ENCODE measurements around the gene SLC13A5.
A peak's percentile ranks its signal among the peaks of the same experiment; 100 is the strongest.
"Not testable (repeated sequence)": the region's sequence is repeated elsewhere in the genome, so short reads cannot be mapped to it uniquely, and the experiment has no call there.

Gene SLC13A5

DNA sequence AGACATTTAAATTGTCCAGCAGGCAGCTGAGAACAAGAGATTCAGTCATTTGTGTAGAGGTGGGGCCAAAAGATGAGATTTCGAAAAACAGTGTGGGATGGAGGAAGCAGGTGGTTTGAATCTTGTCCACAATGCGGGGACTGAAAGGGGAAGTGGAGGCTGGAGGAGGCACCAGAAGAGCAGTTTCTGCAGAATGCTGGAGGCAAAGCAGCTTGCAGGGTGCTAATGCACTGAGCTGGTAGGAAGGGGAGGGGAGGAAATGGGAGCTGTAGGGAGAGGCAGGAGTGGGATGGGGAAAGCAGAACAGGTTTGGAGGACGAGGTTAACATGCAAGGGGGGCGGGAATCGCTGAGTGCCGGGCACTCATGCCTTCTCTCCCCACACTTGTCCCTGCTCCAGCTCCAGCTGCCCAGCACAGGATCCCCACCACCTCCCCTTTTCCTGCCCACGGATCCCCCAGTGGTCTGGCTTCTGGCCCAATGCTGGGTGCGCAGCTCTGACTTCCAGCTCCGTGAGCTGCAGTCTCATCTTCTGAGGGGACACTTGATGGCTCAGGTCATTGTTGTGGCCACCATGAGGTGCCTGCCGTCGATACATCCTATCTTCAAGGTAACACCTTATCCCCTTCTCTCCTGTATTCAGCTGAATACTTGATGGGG lies 52.2 kb downstream of the SLC13A5 start:
- DNase-seq (ENCODE audit: low read depth), result no peak

DNA sequence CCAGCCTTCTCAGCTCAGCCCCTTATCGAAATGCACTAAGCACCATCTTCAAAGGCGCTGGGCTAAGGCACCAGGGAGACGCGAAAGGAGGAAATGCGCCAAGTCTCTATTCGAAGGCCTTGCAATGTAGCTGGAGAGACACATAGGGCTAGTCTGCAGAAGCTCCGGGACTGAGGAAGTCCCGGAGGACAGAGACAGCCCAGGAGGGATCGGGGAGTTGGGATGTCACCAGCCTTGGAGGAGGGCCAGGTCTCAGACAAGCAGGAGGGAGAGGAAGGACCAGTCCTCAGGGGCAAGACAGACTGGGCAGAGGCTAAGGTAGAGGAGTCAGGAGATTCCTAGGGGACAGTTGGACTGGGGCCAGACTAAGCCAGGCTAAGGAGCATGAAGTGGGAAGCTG lies 53.1 kb downstream of the SLC13A5 start:
- no peak for DNase-seq (ENCODE audit: low read depth)

DNA sequence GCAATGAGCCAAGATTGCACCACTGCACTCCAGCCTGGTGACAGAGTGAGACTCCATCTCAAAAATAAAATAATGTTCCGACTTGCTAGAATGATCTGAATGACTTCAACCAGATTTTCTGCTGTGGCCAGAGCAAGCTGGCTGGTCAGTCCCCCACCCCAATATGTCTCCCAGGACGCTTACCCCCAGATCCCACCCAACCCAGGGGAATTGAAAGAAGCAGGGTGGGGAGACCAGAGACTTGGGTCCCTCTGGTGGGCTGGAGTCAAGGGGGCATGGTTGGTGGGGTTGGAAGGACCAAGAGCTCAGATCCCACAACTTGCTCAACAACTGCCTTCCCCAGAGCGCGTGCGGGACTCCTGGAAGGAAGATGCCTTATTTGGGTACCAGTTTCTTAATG lies 54.8 kb downstream of the SLC13A5 start:
- DNase-seq (ENCODE audit: low read depth), result not testable (repeated sequence)

DNA sequence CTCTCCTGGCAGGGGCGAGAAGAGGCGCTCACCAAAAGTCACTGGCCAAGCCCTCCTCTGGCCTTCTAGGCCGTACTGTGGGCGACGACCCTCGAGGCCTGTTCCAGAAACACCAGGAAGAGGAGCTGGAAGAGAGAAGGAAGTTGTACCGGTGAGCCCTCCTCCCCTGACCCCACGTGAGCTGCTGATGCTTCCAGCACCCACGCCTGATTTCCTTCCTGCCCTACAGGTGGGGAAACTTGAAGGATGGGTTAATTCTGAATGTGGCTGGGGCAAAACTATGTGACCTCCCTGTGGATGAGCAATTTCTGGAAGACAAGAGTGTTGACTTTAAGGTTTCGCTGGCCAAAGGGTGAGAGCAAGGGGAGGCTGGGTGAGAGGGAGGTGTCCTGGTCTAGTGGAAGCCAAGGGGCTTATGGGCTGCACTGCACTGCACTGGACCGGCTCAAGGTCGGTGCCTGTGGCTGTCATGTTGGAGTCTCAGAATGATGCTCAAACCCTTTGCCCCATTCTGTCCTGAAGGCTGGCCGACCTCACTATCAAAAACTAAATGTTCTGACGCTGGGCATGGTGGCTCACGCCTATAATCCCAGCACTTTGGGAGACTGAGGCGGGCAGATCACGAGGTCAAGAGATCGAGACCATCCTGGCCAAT lies 55.4 kb downstream of the SLC13A5 start:
- no peak for DNase-seq (ENCODE audit: low read depth)

DNA sequence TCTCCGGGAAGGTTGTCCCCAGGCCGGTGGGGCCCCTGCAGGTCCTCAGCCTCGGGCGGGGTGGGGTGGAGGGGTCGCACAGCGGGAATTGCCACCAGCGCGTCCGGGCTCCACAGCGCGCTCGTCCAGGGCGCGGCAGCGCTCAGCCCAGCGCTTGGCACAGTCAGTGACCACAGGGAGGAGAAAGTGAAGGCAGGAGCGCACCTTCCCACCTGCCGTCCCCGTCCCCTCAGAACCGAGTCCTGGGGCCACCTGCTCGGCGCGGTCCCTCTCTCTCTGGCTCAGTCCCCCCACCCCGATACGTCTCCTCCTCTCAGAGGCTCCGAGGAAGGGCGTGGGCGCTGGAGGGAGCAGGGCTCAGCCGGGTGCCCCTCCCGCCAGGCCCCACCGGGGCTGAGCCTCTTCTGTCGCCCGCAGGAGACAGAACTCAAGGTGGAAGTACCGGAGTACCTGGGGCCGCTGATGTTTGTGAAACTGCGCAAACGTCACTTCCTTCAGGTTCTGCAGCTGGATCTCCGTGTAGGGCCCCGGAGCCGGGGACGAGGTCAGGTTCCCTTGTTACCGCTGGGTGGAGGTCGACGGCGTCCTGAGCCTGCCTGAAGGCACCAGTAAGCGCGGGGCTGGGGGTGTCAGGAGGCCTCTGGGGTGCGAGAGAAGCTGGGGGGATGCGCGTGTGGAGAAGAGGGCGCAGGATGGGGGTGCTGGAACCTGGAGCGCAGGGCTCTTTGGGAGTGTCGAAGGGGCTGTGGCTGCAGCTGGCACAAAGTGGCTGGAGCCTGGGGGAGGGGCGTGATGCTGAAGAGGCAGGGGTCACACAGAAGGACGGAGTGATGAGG lies 56.2 kb downstream of the SLC13A5 start:
- DNase-seq (ENCODE audit: low read depth), result not testable (repeated sequence)

DNA sequence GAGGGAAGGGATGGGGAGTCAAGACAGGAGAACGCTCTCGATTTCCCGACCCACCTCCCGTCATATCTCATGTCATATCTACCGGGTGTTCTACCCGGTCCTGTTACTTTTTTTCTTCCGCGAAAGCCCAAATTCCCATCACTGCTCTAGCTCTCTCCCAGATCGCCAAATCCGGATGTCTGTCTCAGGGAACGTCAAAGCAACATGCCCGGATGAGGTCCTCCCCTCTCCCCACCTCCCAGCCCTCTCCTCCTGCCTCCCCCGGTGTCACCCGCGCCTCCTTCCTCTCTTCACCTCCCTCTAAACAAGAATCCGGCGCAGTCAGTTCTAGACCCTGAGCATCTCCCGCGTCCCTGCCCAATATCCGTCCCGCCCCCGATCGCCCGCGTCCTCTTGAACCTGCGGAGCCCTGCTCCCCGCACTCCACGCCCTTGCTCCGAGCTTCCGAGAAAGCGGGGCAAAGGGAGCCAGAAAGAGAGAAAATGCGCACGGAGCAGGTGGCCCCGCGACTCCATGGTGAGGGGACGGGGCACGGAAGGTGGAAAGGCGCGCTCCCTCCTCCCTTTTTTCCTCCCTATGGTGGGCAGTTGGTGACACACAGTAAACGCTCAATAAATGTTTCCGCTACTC lies 57.3 kb downstream of the SLC13A5 start:
- DNase-seq (ENCODE audit: low read depth), result not testable (repeated sequence)

DNA sequence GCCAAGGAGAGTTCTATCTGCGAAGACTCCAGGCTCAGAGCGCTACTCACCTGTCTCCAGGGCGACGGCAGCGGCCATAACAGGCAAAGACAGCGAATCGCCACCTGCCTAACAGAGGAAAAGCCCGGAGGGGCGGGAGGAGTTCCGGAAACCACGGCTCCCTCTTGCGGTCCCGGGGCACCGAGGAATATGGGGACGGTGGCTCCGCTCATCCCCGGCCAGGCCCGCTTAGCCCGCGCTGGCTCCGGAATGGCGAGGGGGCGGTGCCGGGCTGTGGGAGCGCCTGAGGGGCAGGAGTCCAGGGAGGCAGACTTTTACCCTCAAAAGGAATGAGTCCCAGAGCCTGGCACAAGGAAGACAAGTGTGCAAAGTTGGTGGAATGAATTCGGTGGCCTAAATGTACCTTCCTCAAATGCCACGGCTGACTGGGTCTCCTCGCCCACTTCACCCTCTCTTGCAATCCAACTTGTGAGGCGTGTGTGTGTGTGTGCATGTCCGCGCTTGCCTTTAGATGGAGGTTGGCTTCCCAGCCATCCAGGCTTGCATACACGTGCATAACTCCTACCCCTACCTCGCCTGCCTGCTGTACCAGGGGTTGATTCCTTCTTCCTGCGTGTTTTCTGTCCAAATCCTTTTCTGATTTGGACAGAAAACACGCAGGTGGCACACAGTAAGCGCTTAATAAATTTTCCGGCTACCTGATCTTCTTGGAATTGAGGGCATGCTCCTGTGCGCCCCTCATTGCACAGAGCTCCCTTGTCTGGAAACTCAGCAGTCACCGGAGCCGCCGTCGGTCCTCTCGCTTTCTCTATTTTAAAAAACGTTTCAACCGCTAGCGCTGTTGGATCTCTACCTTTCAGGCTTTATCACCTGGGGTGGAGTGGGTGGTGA lies 58.1 kb downstream of the SLC13A5 start:
- no peak for DNase-seq (ENCODE audit: low read depth)

DNA sequence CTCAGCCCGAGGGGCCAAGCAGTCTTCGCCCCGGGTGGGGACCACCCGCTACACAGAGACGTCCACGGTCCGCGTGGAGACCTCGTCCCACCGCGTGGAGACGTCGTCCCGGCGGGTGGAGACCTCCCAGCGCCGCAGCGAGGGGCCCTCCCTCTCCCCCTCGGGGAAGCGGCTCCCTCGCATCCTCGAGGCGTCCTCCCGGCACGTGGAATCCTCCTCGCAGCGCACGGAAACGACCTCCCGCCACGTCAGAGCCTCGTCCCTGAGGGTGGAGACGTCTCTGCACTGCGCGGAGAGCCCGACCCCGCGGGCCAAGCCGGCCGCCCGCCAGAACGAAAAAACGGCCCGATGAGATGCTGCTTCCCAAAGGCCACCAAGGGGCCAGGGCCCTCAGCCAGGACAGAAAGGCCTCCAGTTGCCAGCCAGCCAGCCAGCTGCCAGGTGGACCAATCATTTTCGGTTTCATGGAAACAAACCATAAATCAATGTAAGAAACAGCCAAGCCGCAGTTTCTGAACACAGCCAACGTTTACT lies 61.2 kb downstream of the SLC13A5 start:
- peak; percentile 18 for DNase-seq (ENCODE audit: low read depth)

DNA sequence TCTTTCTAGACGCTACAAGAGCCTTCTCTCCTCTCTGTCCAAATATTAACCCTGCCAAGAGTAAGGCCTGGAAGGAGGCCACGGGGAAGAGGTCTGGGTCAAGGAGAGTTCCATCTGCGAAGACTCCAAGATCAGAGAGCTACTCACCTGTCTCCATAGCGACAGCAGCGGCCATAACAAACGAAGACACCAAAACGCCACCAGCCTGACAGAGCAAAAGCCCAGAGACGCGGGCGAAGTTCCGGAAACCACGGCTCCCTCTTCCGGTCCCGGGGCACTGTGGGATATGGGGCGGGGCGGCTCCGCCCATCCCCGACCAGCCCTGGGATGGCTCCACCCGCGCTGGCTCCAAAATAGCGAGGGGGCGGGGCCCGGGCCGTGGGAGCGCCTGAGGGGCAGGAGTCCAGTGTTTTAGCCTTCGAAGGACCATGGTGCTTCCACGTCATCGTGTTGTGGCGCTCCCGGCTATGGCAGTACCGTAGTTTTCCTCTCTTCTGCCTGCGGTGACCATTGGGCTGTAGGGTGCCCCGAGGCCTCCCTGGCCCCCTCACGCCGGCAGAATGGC lies 61.7 kb downstream of the SLC13A5 start, which contains the start of the genes C17orf100 and MED31:
TSS of gene C17orf100 (plus strand) at position 409 of the 565 bp plus-strand sequence. CDS start at position 561, 152 bp downstream.
TSS of gene MED31 (minus strand) at position 252 of the 565 bp plus-strand sequence. CDS start at position 175, 77 bp downstream.
- peak; percentile 89 for DNase-seq (ENCODE audit: low read depth)

DNA sequence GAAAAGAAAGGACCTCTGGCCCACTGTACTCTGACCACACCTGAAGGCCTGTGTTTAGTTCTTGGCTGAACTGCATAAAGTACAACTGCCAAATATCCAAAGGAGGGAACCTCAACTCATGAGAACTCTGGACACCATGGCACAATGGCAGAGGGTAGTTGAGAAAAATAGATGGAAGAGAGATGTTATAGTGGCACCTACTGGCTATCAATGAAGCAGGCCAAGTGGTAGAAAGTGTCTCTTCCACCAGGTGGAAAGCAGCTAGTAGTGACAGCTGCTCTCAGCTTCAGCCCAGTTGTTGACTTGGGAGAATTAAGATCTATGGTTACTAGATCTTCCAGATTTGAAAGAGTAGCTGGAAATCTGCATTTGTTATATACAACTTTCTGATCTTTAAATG lies 65.0 kb downstream of the SLC13A5 start:
- DNase-seq (ENCODE audit: low read depth), result peak; percentile 15

DNA sequence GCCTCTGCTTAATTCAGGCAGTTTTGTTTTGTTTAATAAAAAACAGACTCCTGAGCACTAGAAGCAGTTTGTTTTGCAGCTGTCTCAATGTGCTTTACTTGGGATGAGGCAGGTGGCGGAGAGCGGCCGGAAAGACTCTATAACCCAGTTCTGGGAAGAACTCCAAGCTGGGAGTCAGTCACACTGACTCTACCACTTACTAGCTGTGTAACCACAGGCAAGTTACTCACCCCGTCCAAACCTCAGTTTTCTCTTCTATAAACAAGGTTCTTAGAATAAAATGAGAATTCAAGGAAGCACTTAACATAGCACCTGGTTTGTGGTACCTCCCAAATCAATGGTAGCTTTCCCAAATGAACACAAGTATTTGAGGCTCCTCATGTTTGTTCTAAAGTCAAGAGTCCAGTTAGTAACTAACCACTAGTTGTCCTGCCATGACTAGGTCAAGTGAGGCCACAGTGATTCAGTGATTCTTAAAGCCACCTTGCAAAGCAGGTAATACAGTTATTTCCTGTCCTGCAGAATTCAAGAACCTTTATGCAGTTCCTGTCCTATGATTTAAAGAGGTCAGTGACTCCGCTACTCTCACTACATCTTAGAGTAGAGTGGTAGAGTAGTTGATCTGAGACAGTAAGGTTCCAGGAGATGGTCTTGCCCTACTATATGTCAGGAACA lies 69.6 kb downstream of the SLC13A5 start:
- DNase-seq (ENCODE audit: low read depth), result peak; percentile 42

DNA sequence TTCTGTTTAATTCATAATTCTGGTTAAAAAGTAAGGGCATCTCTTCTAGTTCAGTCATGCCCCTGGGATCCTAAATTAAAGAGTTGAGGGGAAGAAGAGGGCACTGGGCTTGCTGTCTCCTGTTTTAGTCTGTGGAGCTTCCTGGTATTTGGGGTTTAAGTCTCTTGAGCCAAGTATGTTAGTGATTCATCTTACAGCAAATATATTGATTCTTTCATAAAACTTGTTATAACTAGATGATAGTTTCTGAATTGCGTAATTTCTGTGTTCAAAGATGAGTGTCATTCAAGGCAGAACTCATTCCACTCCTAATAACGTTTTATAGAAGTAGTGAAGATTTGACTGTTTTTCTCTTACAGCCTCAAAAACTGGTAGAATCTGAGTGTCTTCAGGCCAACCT lies 70.6 kb downstream of the SLC13A5 start:
- peak; percentile 30 for DNase-seq (ENCODE audit: low read depth)

DNA sequence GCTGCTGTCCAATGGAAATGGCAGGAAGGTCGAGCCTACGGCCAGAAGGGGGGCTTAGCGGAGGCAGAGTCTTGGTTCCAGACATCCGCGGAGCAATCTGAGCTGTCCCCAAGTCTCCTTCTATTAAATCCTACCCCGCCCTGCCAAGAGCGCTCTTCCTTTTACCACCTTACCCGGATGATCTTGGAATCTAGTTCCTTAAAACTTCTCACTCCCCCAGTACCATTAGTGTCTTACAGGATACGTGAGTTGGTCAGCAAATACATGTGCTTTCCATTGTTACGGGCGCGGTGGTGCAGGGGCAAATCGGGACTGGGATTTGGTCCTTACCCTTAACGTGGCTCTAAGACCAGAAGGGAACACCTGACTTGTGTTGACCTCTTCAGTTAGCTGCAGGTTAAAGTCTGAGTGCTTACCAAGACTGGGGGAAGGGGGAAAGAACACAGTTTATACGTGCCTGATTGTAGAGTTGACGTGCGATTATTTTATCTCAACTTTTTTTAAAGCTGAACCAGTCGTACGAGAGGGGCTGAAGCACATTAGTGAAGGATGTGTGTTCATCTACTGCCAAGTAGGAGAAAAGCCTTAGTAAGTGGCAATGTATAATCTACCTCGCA lies 71.8 kb downstream of the SLC13A5 start:
- DNase-seq (ENCODE audit: low read depth), result peak; percentile 36

DNA sequence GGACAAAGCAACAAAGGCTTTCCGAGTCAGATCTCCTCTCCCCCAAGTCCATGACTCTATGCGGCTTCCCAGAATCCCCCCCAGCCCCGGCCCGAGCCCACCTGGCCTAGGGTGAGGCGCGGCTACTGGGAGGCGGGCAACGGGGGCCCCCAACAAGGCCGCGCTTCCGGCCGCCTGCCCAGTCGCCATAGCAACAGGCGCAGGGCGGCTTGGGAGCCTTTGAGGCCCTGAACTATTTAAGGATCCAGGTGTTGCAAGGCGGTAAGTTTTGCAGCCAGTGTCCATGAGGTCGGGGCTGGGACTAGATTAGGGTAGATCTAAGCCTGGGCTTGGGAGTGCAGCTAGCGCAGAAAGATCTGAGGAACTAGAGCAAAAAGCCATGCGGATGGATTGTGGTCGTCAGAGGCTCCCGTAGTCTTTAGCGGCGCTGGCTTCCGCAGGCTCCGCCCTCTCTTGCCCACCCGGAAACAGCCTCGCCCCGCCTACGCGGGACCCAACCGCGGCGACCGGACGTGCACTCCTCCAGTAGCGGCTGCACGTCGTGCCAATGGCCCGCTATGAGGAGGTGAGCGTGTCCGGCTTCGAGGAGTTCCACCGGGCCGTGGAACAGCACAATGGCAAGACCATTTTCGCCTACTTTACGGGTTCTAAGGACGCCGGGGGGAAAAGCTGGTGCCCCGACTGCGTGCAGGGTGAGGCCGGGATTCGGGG lies 72.5 kb downstream of the SLC13A5 start, which contains the start of the genes KIAA0753 and TXNDC17:
TSS of gene KIAA0753 (minus strand) at position 176 of the 711 bp plus-strand sequence. CDS start 5,608 bp downstream, outside the sequence.
TSS of gene TXNDC17 (plus strand) at position 525 of the 711 bp plus-strand sequence. CDS start at position 548, 23 bp downstream.
- DNase-seq (ENCODE audit: low read depth), result peak; percentile 91

DNA sequence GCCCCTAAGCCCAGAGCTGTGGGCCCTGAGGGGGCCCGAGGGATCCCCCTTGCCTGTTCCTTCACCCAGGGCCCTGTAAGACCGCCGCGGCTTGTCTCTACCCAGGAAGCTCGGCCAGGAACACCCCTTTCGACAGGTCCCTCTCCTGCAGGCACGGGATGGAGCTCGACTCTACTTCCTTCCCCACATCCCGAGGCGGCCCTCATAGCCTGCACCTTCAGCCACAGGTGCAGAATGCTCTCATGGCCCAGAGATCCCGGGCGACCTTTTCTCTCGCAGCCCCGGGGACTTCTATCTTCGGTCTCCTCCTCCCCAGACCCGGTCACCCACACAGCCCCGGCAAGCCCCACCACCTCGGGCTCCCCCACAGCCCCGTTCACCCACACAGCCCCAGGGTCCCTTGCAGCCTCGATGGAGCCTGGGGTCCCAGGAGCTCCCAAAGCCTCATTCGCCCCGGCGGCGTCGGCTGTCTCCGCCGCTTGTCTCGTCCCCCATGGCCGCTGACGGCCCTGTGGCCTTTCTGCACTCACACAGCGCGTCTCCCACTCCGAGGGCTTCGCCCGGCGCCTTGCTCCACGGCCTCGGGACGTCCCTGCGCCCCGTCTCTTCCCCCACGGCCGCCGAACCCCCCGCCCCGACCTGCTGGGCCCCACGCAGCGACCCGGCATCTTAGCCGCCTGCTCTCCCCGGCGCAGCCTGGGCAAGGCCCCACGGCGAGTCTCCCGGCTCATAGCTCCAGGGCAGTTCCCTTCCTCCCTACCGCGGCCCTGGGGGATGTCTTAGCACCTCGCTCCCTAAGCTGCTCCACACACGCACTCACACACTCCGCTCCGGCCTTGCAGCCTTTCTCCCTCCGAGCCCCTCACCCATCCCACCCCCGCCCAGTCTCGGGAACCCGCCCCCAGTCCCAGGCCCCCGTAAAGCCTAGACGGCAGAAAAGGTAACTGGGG lies 73.3 kb downstream of the SLC13A5 start:
- peak; percentile 62 for DNase-seq (ENCODE audit: low read depth)

DNA sequence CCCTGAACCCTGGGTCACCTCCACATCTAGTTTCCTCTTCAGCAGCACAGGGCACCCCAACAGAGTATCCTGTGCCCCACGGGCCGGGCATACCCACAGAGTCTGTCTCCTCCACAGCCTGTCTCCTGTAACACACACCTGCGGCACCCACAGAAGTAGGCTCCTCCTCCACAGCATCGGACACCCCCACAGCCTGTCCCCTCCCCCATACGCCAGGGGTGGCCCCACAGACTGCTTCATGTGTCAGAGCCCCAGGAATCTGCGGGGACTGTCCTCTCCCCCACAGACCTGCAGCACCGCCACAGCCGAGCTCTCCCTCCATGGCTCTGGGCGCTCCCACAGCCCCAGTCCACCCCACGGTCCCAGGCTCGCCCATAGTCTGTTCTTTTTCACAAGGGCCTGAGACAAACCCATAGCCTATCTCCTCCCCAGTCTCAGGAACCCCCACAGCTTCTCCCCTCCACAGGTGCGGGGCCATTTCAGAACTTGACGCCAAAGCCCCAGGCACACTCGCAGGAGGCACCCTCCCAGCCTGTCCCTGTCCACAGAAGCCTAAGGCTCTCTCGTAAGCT lies 74.1 kb downstream of the SLC13A5 start:
- no peak for DNase-seq (ENCODE audit: low read depth)

Data from iris pigment epithelial cell (primary cell).